Nephron progenitor cell (in vitro differentiated cells): ENCODE data around the gene GPSM3.
A peak's percentile ranks its signal among the peaks of the same experiment; 100 is the strongest.

Experiments
- DNase-seq: peaks from one replicate; pipeline ENCODE4 v3.0.0; 2021
- H3K27ac Mint-ChIP-seq: 2 replicates; pipeline ENCODE4 v1.8.0; 2021; ENCODE audit warnings: mild to moderate bottlenecking, moderate library complexity, mixed read lengths
- H3K27me3 Mint-ChIP-seq: 2 replicates; pipeline ENCODE4 v1.8.0; 2021; ENCODE audit warnings: mild to moderate bottlenecking, low read depth, mixed read lengths; ENCODE audit not compliant: poor library complexity
- H3K36me3 Mint-ChIP-seq: 2 replicates; pipeline ENCODE4 v1.8.0; 2021; ENCODE audit warnings: low read depth, mixed read lengths
- H3K4me1 Mint-ChIP-seq: 2 replicates; pipeline ENCODE4 v1.8.0; 2021; ENCODE audit warnings: mixed read lengths
- H3K4me3 Mint-ChIP-seq: 2 replicates; pipeline ENCODE4 v1.8.0; 2021; ENCODE audit warnings: mild to moderate bottlenecking, moderate library complexity, mixed read lengths
- H3K9me3 Mint-ChIP-seq: 2 replicates; pipeline ENCODE4 v1.8.0; 2021; ENCODE audit warnings: mild to moderate bottlenecking, moderate library complexity, mixed read lengths
- TF ChIP-seq, protein P1 (sequence below): fragments of 200-600 bp; sonication (generic); IDR thresholded peaks from 2 replicates; pipeline ENCODE4 v1.5.0; 2021; ENCODE audit warnings: antibody characterized with exemption

The GPSM3 gene

GRCh38 chr6:32168350-32168749, 24.1 kb downstream of the GPSM3 start:
- peaks cover 26% of the 10 kb centered on the region for H3K4me1 Mint-ChIP-seq

DNA sequence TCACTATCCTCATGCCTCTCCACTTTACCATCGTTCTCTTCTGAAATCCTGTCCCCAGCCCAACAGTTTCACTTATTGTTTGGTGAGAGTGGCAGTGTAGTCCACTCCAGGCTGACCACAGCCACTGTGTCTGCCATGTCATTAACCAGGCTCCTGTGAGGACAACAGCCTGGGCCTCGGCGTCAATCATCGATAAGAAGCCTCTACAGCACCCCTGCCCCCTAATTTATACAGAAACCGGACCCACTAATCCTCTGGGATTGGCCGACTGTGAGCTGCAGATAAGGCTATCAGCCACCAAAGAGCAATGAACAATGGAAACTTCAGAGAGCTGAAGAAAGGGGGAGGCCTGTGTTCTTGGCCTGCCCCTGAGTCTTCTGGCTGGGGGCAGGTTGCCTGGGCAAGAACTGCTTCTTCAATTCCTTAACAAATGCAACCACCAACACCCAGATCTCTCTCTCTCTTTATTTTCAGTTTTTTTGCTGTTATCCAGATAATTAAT, 24.6 kb downstream of the GPSM3 start:
- DNase-seq, result no peak
- H3K9me3 Mint-ChIP-seq, result no peaks in the 10 kb centered on the region
- peak overlapping the region; percentile 94 for H3K27ac Mint-ChIP-seq
- no peaks in the 10 kb centered on the region for H3K27me3 Mint-ChIP-seq
- H3K4me3 Mint-ChIP-seq, result no peak overlapping the region
- peaks cover 65% of the 10 kb centered on the region for H3K36me3 Mint-ChIP-seq
- peaks cover 20% of the 10 kb centered on the region for H3K4me1 Mint-ChIP-seq
- TF ChIP-seq, protein P1, sequence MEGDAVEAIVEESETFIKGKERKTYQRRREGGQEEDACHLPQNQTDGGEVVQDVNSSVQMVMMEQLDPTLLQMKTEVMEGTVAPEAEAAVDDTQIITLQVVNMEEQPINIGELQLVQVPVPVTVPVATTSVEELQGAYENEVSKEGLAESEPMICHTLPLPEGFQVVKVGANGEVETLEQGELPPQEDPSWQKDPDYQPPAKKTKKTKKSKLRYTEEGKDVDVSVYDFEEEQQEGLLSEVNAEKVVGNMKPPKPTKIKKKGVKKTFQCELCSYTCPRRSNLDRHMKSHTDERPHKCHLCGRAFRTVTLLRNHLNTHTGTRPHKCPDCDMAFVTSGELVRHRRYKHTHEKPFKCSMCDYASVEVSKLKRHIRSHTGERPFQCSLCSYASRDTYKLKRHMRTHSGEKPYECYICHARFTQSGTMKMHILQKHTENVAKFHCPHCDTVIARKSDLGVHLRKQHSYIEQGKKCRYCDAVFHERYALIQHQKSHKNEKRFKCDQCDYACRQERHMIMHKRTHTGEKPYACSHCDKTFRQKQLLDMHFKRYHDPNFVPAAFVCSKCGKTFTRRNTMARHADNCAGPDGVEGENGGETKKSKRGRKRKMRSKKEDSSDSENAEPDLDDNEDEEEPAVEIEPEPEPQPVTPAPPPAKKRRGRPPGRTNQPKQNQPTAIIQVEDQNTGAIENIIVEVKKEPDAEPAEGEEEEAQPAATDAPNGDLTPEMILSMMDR, result no peak

More at GRCh38 chr6:32168350-32168749, 24.1 kb downstream of the GPSM3 start:
- no peak for DNase-seq
- no peaks in the 10 kb centered on the region for H3K27me3 Mint-ChIP-seq
- no peaks in the 10 kb centered on the region for H3K9me3 Mint-ChIP-seq
- H3K27ac Mint-ChIP-seq, result peak overlapping the region; percentile 94
- H3K4me3 Mint-ChIP-seq, result no peak overlapping the region
- TF ChIP-seq, protein P1, result no peak
- H3K36me3 Mint-ChIP-seq, result peaks cover 60% of the 10 kb centered on the region

DNA sequence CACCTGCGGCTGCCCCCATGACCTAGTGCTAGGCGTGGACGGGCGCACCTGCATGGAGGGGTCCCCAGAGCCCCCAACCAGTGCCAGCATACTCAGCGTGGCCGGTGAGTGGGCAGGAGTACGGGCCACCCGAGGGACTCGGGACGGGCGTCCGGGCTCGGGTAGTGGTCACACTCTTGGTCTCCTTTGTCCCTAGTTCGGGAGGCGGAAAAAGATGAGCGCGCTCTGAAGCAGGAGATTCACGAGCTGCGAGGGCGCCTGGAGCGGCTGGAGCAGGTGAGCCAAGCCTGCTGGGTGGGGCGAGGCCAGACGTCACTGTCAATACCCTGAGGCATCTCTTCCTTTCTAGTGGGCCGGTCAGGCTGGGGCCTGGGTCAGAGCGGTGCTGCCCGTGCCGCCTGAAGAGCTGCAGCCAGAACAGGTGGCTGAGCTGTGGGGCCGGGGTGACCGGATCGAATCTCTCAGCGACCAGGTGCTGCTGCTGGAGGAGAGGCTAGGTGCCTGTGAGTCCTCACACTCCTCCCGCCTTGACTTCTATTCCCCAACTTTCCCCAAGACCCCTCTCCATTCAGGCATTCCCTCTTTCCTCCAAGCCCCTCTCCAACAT, 25.2 kb downstream of the GPSM3 start:
- no peaks in the 10 kb centered on the region for H3K9me3 Mint-ChIP-seq
- no peaks in the 10 kb centered on the region for H3K27me3 Mint-ChIP-seq
- H3K4me1 Mint-ChIP-seq, result peaks cover 17% of the 10 kb centered on the region
- peaks cover 71% of the 10 kb centered on the region for H3K36me3 Mint-ChIP-seq
- DNase-seq, result no peak
- H3K4me3 Mint-ChIP-seq, result no peak overlapping the region
- H3K27ac Mint-ChIP-seq, result peak overlapping the region; percentile 94
- TF ChIP-seq, protein P1, result no peak

GRCh38 chr6:32166411-32167061, 25.9 kb downstream of the GPSM3 start:
- Mint-ChIP-seq H3K36me3 (peaks cover 74% of the 10 kb centered on the region), H3K4me3 (no peak overlapping the region), H3K27ac (no peak overlapping the region), H3K9me3 (no peaks in the 10 kb centered on the region), H3K27me3 (no peaks in the 10 kb centered on the region), H3K4me1 (peaks cover 17% of the 10 kb centered on the region)
- DNase-seq, result no peak
- TF ChIP-seq, protein P1, result no peak

- no peaks in the 10 kb centered on the region for H3K9me3 Mint-ChIP-seq
- H3K36me3 Mint-ChIP-seq, result peaks cover 63% of the 10 kb centered on the region
- TF ChIP-seq, protein P1, result no peak
- H3K4me1 Mint-ChIP-seq, result peaks cover 17% of the 10 kb centered on the region
- DNase-seq, result no peak
- H3K4me3 Mint-ChIP-seq, result no peak within 1 kb of the TSS
- H3K27me3 Mint-ChIP-seq, result no peaks in the 10 kb centered on the region
- peak within 1 kb of the TSS; percentile 72 for H3K27ac Mint-ChIP-seq
Measured at GRCh38 chr6:32164295-32164694, 28.1 kb downstream of the GPSM3 start, which contains the start of gene EGFL8. EGFL8 (plus strand) TSS chr6:32164595; CDS start chr6:32166166, 1,571 bp downstream.
